Endodermal cell (in vitro differentiated cells): ENCODE data around the gene RSRC1. TPM values are rescaled to one million over a fixed set of nuclear protein-coding genes. Genes with fewer than 3 reads are reported as not detected.

Experiments used
- DNase-seq: peaks from one replicate; pipeline ENCODE4 v3.0.0-alpha.2; 2017
- H3K27ac ChIP-seq: 2 replicates; pipeline ENCODE4 v1.5.1; 2013; ENCODE audit warnings: mild to moderate bottlenecking, low read depth, low read length, moderate library complexity
- H3K27me3 ChIP-seq: 2 replicates; pipeline ENCODE4 v1.6.1; 2013; ENCODE audit warnings: mild to moderate bottlenecking, low read length, moderate library complexity; ENCODE audit not compliant: insufficient read depth, control insufficient read depth, poor library complexity, severe bottlenecking
- H3K36me3 ChIP-seq: 2 replicates; pipeline ENCODE4 v1.7.0; 2013; ENCODE audit warnings: mild to moderate bottlenecking, low read length, moderate library complexity; ENCODE audit not compliant: control insufficient read depth, insufficient read depth
- H3K4me1 ChIP-seq: one replicate; pipeline ENCODE4 v1.7.0; 2013; ENCODE audit warnings: low read length; ENCODE audit not compliant: control insufficient read depth, insufficient read depth
- H3K4me3 ChIP-seq: 2 replicates; pipeline ENCODE4 v1.5.1; 2013; ENCODE audit warnings: mild to moderate bottlenecking, low read length, moderate library complexity
- H3K9ac ChIP-seq: 2 replicates; pipeline ENCODE4 v1.6.1; 2013; ENCODE audit warnings: mild to moderate bottlenecking, low read length, moderate library complexity; ENCODE audit not compliant: poor library complexity, severe bottlenecking; ENCODE audit errors: extremely low read depth
- H3K9me3 ChIP-seq: 2 replicates; pipeline ENCODE4 v1.6.1; 2013; ENCODE audit warnings: mild to moderate bottlenecking, low read length, moderate library complexity; ENCODE audit not compliant: control insufficient read depth
- H3K27ac Mint-ChIP-seq: 2 replicates; pipeline ENCODE4 v1.8.0; 2020; ENCODE audit warnings: mixed read lengths
- H3K27me3 Mint-ChIP-seq: 2 replicates; pipeline ENCODE4 v1.8.0; 2021; ENCODE audit warnings: mild to moderate bottlenecking, mixed read lengths; ENCODE audit not compliant: insufficient read depth
- H3K36me3 Mint-ChIP-seq: 2 replicates; pipeline ENCODE4 v1.8.0; 2020; ENCODE audit warnings: low read depth, mixed read lengths
- H3K4me1 Mint-ChIP-seq: 2 replicates; pipeline ENCODE4 v1.8.0; 2020; ENCODE audit warnings: mixed read lengths
- H3K4me3 Mint-ChIP-seq: 2 replicates; pipeline ENCODE4 v1.8.0; 2020; ENCODE audit warnings: mild to moderate bottlenecking, moderate library complexity, mixed read lengths
- H3K9me3 Mint-ChIP-seq: 2 replicates; pipeline ENCODE4 v1.8.0; 2020; ENCODE audit warnings: mild to moderate bottlenecking, mixed read lengths
- CTCF ChIP-seq: fragments of 200-600 bp; sonication (generic); conservative IDR thresholded peaks from 2 replicates; pipeline ENCODE4 v1.5.0; 2021; ENCODE audit warnings: antibody characterized with exemption, mild to moderate bottlenecking
- WGBS, 2 experiments: methylation state at CpG; one replicate each; pipeline versions ENCODE4 v1.1.5 to v1.1.7; 2013; ENCODE audit warnings: missing lambda C conversion rate in 2 of 2, mixed read lengths in 1 of 2; ENCODE audit not compliant: insufficient coverage in 1 of 2, insufficient read length in 1 of 2; 5-methylcytosine and 5-hydroxymethylcytosine counted together
- total RNA-seq, 2 donors: library from RNA; stranded (reverse); fragmentation: NEBNext Ultra II Directional in 1 of 2; extraction: Animal tissue kit (Norgen Biotek cat#: 25700) in 1 of 2; gene quantifications; 2 replicates in 1 of 2; 3 replicates in 1 of 2; pipeline ENCODE4 v1.2.1, GENCODE V29; 2021

RSRC1 gene
- total RNA-seq, 2 donors from 2014 or later = 45.3 to 52.1 TPM

DNA sequence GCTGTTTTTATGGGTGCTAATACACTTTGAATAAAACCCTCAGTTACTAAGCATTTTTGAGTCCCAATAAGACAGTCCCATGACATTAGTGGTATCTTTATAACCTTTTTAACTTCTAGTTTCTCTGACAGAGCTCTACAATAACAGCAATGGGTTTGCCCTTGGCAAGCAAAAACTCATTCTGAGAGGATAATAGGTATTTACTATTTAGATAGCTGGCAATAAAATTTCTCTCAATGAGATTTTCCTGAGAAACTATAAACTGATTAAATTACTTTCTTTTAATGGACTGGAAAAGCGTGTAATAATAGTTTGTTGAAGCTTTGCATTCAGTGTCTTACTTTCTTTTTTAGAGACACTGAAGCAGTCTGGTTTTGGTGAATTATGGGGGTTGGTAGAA is 293.1 kb downstream of the RSRC1 start:
- H3K27ac Mint-ChIP-seq = no peak overlapping the region
- H3K4me3 Mint-ChIP-seq = no peak overlapping the region
- no peaks in the 10 kb centered on the region for H3K9me3 Mint-ChIP-seq
- Histone ChIP-seq H3K27me3 (no peaks in the 10 kb centered on the region), H3K9ac (no peak overlapping the region), H3K9me3 (no peaks in the 10 kb centered on the region), H3K4me1 (no peaks in the 10 kb centered on the region), H3K4me3 (no peak overlapping the region), H3K27ac (no peak overlapping the region), H3K36me3 (no peaks in the 10 kb centered on the region)
- no peak for DNase-seq
- WGBS, 2 experiments = 100% methylated on average over 1 of the region's 1 CpG; no CpG with 5 or more reads in 1 of the 2 experiments
- no peak for TF ChIP-seq CTCF
- no peaks in the 10 kb centered on the region for H3K4me1 Mint-ChIP-seq
- no peaks in the 10 kb centered on the region for H3K36me3 Mint-ChIP-seq
- no peaks in the 10 kb centered on the region for H3K27me3 Mint-ChIP-seq

DNA sequence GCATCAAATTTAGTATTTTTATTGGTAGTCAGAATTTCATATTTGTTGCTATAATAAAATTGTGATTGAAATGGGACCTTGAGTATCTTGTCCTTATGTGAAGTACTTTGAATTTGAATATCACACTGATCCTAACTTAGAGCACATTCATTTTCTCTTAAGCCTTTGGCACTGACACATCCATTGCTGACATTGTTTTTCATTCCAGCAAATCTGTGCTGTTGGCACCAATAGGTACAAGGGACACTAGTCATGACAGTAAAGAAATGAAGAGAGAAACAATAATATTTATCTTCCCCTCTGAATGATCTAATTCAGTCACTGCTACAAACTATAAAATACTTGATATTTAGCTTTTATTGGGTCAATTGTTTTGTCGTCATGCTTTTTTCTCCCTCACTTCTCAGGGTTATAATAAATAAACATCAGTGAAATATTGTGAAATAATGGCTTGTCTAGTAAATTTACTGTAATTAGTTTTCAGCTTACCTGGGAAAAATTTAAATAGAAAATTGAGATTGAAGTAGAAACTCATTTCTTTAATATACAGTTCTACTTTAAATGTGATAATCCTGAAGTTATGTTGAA is 294.3 kb downstream of the RSRC1 start:
- no peak for DNase-seq
- Histone ChIP-seq H3K27me3 (no peaks in the 10 kb centered on the region), H3K36me3 (no peaks in the 10 kb centered on the region), H3K4me3 (no peak overlapping the region), H3K9ac (no peak overlapping the region), H3K9me3 (no peaks in the 10 kb centered on the region), H3K27ac (no peak overlapping the region), H3K4me1 (no peaks in the 10 kb centered on the region)
- Mint-ChIP-seq H3K27me3 (no peaks in the 10 kb centered on the region), H3K9me3 (no peaks in the 10 kb centered on the region), H3K27ac (no peak overlapping the region), H3K36me3 (no peaks in the 10 kb centered on the region), H3K4me1 (no peaks in the 10 kb centered on the region), H3K4me3 (no peak overlapping the region)
- TF ChIP-seq CTCF = no peak
- 83% methylated on average over 1 of the region's 1 CpG; no CpG with 5 or more reads in 1 of the 2 experiments for WGBS, 2 experiments

GRCh38 chr3:158405507-158405906 is 295.6 kb downstream of the RSRC1 start:
- H3K4me1 ChIP-seq = no peaks in the 10 kb centered on the region
- 88% methylated on average over 2 of the region's 2 CpGs; no CpG with 5 or more reads in 1 of the 2 experiments for WGBS, 2 experiments
- Mint-ChIP-seq H3K4me1 (no peaks in the 10 kb centered on the region), H3K27me3 (no peaks in the 10 kb centered on the region), H3K9me3 (no peaks in the 10 kb centered on the region), H3K27ac (no peak overlapping the region), H3K4me3 (no peak overlapping the region), H3K36me3 (no peaks in the 10 kb centered on the region)
- no peak for TF ChIP-seq CTCF
- H3K4me3 ChIP-seq = no peak overlapping the region
- no peaks in the 10 kb centered on the region for H3K9me3 ChIP-seq
- no peak overlapping the region for H3K9ac ChIP-seq
- H3K27me3 ChIP-seq = no peaks in the 10 kb centered on the region
- H3K36me3 ChIP-seq = no peaks in the 10 kb centered on the region
- H3K27ac ChIP-seq = no peak overlapping the region
- DNase-seq = no peak
